HG02885 (cell line): ENCODE data around the gene GMIP.

ENCODE experiments used
- ATAC-seq: cut with Tn5 transposase; IDR thresholded peaks from one replicate; pipeline ENCODE4 v1.9.1; 2021; ENCODE audit warnings: mild to moderate bottlenecking; ENCODE audit not compliant: unreplicated experiment, poor library complexity

Gene GMIP

GRCh38 chr19:19637523-19638251, 5.8 kb downstream of the GMIP start:
- no peak for ATAC-seq

- ATAC-seq = no peak
Measured at GRCh38 chr19:19637186-19637522, 6.3 kb downstream of the GMIP start.

- ATAC-seq = no peak
Measured at GRCh38 chr19:19636573-19637185, 6.8 kb downstream of the GMIP start.

- ATAC-seq = no peak
Measured at GRCh38 chr19:19635313-19635702, 8.1 kb downstream of the GMIP start.

- no peak for ATAC-seq
Measured at GRCh38 chr19:19634516-19635312, 8.7 kb downstream of the GMIP start.

GRCh38 chr19:19633711-19634515, 9.5 kb downstream of the GMIP start:
- ATAC-seq = no peak

GRCh38 chr19:19632661-19633060, 10.8 kb downstream of the GMIP start:
- ATAC-seq = no peak

GRCh38 chr19:19631346-19631745, 12.1 kb downstream of the GMIP start:
- no peak for ATAC-seq

GRCh38 chr19:19630426-19630825, 13.0 kb downstream of the GMIP start:
- no peak for ATAC-seq

- ATAC-seq = no peak
Measured at GRCh38 chr19:19630062-19630414, 13.4 kb downstream of the GMIP start.

GRCh38 chr19:19628501-19629134, 14.8 kb downstream of the GMIP start:
- ATAC-seq = peak; percentile 14

GRCh38 chr19:19627621-19628500, 15.6 kb downstream of the GMIP start, which contains the start of gene LPAR2:
LPAR2 (minus strand) TSS chr19:19628220; CDS start chr19:19627275, 945 bp downstream.
- ATAC-seq = peak; percentile 81

GRCh38 chr19:19626516-19627472, 16.7 kb downstream of the GMIP start:
- no peak for ATAC-seq

- no peak for ATAC-seq
Measured at GRCh38 chr19:19624032-19624570, 19.4 kb downstream of the GMIP start.

- ATAC-seq = no peak
Measured at GRCh38 chr19:19623383-19623782, 20.1 kb downstream of the GMIP start.

- ATAC-seq = no peak
Measured at GRCh38 chr19:19619849-19620210, 23.6 kb downstream of the GMIP start.

- ATAC-seq = no peak
Measured at GRCh38 chr19:19619181-19619848, 24.1 kb downstream of the GMIP start.
